B cell (primary cell): ENCODE data around the gene NME5. TPM values are rescaled to one million over a fixed set of nuclear protein-coding genes. Genes with fewer than 3 reads are reported as not detected.

Source experiments
- ATAC-seq: fragments of 200-7000 bp; cut with Tn5 transposase; one replicate; pipeline ENCODE4 v1.10.0; 2021; ENCODE audit warnings: low read depth, mild to moderate bottlenecking, moderate number of reproducible peaks, moderate library complexity
- CTCF ChIA-PET: fragments of 350-600 bp; sonication (Branson Sonifier 250); formaldehyde crosslinking; loops from one replicate; lab custom pipeline; 2021; ENCODE audit warnings: antibody characterized with exemption, inconsistent platforms; lab: Charles Lee
- POLR2A ChIA-PET: fragments of 350-600 bp; sonication (Branson Sonifier 250); formaldehyde crosslinking; loops from one replicate; lab custom pipeline; 2021; ENCODE audit warnings: antibody characterized with exemption; lab: Charles Lee
- DNase-seq: peaks from one replicate; pipeline ENCODE4 v3.0.0; 2013
- H2AFZ ChIP-seq: 2 replicates; pipeline ENCODE4 v1.6.1; 2012; ENCODE audit warnings: mild to moderate bottlenecking, low read depth, low read length; ENCODE audit not compliant: insufficient read depth, poor library complexity, severe bottlenecking
- H3K27ac ChIP-seq, 2 donors: 1 replicate in 1 of 2; 2 replicates in 1 of 2; pipeline ENCODE4 v1.5.1; 2012 to 2013; ENCODE audit warnings: low read length in 2 of 2, mild to moderate bottlenecking in 2 of 2, moderate library complexity in 1 of 2
- H3K27me3 ChIP-seq, 4 experiments: fragments of 200-600 bp in 1 of 4; sonication (generic) in 1 of 4; replicated peaks in 1 of 4; 1 replicate in 2 of 4; 2 replicates in 2 of 4; pipeline versions ENCODE4 v1.6.1 to v1.7.0; 2013 to 2016; ENCODE audit warnings: low read length in 3 of 4, mild to moderate bottlenecking in 2 of 4, mixed read lengths in 1 of 4, moderate library complexity in 1 of 4; ENCODE audit not compliant: insufficient read depth in 4 of 4, control insufficient read depth in 3 of 4; ENCODE audit errors: control extremely low read depth in 1 of 4
- H3K36me3 ChIP-seq, 2 experiments: replicated peaks in 1 of 2; 1 replicate in 1 of 2; 2 replicates in 1 of 2; pipeline versions ENCODE4 v1.6.1 to v1.7.1; 2013; ENCODE audit warnings: low read length in 1 of 2; ENCODE audit not compliant: insufficient read depth in 2 of 2, control insufficient read depth in 1 of 2; ENCODE audit errors: control extremely low read depth in 1 of 2, extremely low read depth in 1 of 2
- H3K4me1 ChIP-seq, 2 donors: fragments of 200-600 bp in 1 of 2; sonication (generic) in 1 of 2; 1 replicate in 1 of 2; 2 replicates in 1 of 2; pipeline versions ENCODE4 v1.5.1 to v1.6.1; 2013 to 2017; ENCODE audit warnings: low read length in 2 of 2; ENCODE audit not compliant: control insufficient read depth in 2 of 2, insufficient read depth in 2 of 2
- H3K4me2 ChIP-seq: replicated peaks from 2 replicates; pipeline ENCODE3; 2012; ENCODE audit warnings: mild to moderate bottlenecking, low read depth, low read length; ENCODE audit not compliant: poor library complexity, severe bottlenecking
- H3K4me3 ChIP-seq, 5 experiments: fragments of 200-600 bp in 1 of 5; sonication (generic) in 1 of 5; 1 replicate in 3 of 5; 2 replicates in 2 of 5; pipeline versions ENCODE4 v1.5.1 to v1.7.0; 2011 to 2016; ENCODE audit warnings: low read length in 4 of 5, mild to moderate bottlenecking in 4 of 5, low read depth in 2 of 5, control low read depth in 1 of 5, moderate library complexity in 1 of 5; ENCODE audit not compliant: insufficient read depth in 1 of 5; ENCODE audit errors: control extremely low read depth in 1 of 5, extremely low read depth in 1 of 5
- H3K79me2 ChIP-seq: fragments of 200-600 bp; sonication (generic); one replicate; pipeline ENCODE4 v1.6.0; 2016; ENCODE audit warnings: low read length; ENCODE audit not compliant: control insufficient read depth, insufficient read depth
- H3K9ac ChIP-seq: fragments of 200-600 bp; sonication (generic); 2 replicates; pipeline ENCODE4 v1.6.1; 2017; ENCODE audit warnings: mild to moderate bottlenecking, low read length, moderate library complexity
- H3K9me3 ChIP-seq, 3 donors: one replicate each; pipeline versions ENCODE4 v1.6.1 to v1.7.1; 2013; ENCODE audit warnings: low read length in 2 of 3; ENCODE audit not compliant: control insufficient read depth in 2 of 3, insufficient read depth in 1 of 3; ENCODE audit errors: control extremely low read depth in 1 of 3
- H4K20me1 ChIP-seq: 2 replicates; pipeline ENCODE4 v1.6.0; 2012; ENCODE audit warnings: mild to moderate bottlenecking, low read length; ENCODE audit not compliant: insufficient read depth, control insufficient read depth, poor library complexity, severe bottlenecking
- H3K27ac Mint-ChIP-seq: one replicate; pipeline ENCODE4 v1.8.0; 2021; ENCODE audit warnings: mixed read lengths
- H3K27me3 Mint-ChIP-seq: one replicate; pipeline ENCODE4 v1.8.0; 2021; ENCODE audit warnings: mixed read lengths
- H3K4me1 Mint-ChIP-seq: one replicate; pipeline ENCODE4 v1.8.0; 2021; ENCODE audit warnings: mixed read lengths
- H3K4me3 Mint-ChIP-seq: one replicate; pipeline ENCODE4 v1.8.0; 2021; ENCODE audit warnings: mixed read lengths
- H3K9me3 Mint-ChIP-seq: one replicate; pipeline ENCODE4 v1.8.0; 2022; ENCODE audit warnings: mixed read lengths; ENCODE audit not compliant: insufficient read depth
- EZH2 ChIP-seq: IDR thresholded peaks from 2 replicates; pipeline ENCODE4 v1.6.1; 2012; ENCODE audit warnings: borderline replicate concordance, low read depth, mild to moderate bottlenecking, moderate library complexity, low read length; ENCODE audit not compliant: insufficient read depth, poor library complexity, severe bottlenecking
- WGBS: methylation state at CpG from one replicate; pipeline ENCODE4 v1.1.5; 2013; ENCODE audit warnings: missing lambda C conversion rate; ENCODE audit not compliant: insufficient coverage; 5-methylcytosine and 5-hydroxymethylcytosine counted together
- intact Hi-C: fragments of 100-400 bp; cut with micrococcal nuclease; formaldehyde crosslinking; loops from one replicate; pipeline ENCODE4 v1.10.0; 2022
- polyA plus RNA-seq: library from polyadenylated mRNA; depleted of rRNA; stranded (reverse); fragments of >200 nt; gene quantifications from 2 replicates; pipeline ENCODE4 v1.2.3, GENCODE V29; 2012
- total RNA-seq, 2 donors: library from RNA; stranded (reverse); fragments of 120-200 nt in 1 of 2; gene quantifications; 1 replicate in 1 of 2; 2 replicates in 1 of 2; pipeline versions ENCODE4 v1.2.3 to v1.2.4, GENCODE V29; 2013 to 2022
- TF ChIP-seq, protein P1 (sequence below): fragments of 200-600 bp; IDR thresholded peaks from one replicate; pipeline ENCODE4 v1.8.0; 2022; ENCODE audit warnings: antibody characterized with exemption, mild to moderate bottlenecking

NME5 gene
- total and polyA plus RNA-seq, 2 donors (not counting 1 experiment from before 2014, with no cell fraction given), result not detected

GRCh38 chr5:138078006-138078643 is 61.1 kb downstream of the NME5 start:
- H3K27me3 Mint-ChIP-seq, result no peaks in the 10 kb centered on the region
- TF ChIP-seq, protein P1, sequence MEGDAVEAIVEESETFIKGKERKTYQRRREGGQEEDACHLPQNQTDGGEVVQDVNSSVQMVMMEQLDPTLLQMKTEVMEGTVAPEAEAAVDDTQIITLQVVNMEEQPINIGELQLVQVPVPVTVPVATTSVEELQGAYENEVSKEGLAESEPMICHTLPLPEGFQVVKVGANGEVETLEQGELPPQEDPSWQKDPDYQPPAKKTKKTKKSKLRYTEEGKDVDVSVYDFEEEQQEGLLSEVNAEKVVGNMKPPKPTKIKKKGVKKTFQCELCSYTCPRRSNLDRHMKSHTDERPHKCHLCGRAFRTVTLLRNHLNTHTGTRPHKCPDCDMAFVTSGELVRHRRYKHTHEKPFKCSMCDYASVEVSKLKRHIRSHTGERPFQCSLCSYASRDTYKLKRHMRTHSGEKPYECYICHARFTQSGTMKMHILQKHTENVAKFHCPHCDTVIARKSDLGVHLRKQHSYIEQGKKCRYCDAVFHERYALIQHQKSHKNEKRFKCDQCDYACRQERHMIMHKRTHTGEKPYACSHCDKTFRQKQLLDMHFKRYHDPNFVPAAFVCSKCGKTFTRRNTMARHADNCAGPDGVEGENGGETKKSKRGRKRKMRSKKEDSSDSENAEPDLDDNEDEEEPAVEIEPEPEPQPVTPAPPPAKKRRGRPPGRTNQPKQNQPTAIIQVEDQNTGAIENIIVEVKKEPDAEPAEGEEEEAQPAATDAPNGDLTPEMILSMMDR, result no peak
- no peak for TF ChIP-seq EZH2
- POLR2A ChIA-PET, result interaction anchor here (0.6 kb wide), 1 partner anchor 55 kb away, joined by 4 read pairs; no protein-coding TSS in a partner anchor
- Histone ChIP-seq H2AFZ (no peak overlapping the region), H3K4me3 (no peak overlapping the region), H3K4me1 (peaks cover 3 to 15% of the 10 kb centered on the region in 2 donors), H3K4me2 (no peak overlapping the region), H3K9ac (no peak overlapping the region), H3K36me3 (no peaks in the 10 kb centered on the region), H3K27ac (no peak overlapping the region), H4K20me1 (no peaks in the 10 kb centered on the region), H3K9me3 (no peaks in the 10 kb centered on the region), H3K79me2 (no peaks in the 10 kb centered on the region), H3K27me3 (no peaks in the 10 kb centered on the region)
- no peaks in the 10 kb centered on the region for H3K9me3 Mint-ChIP-seq
- peaks cover 10% of the 10 kb centered on the region for H3K4me1 Mint-ChIP-seq
- DNase-seq (no peak), ATAC-seq (no peak)
- H3K27ac Mint-ChIP-seq, result no peak overlapping the region
- no CpG with 5 or more reads among the region's 1 CpG for whole genome bisulfite sequencing
- CTCF ChIA-PET, result interaction anchor here (0.6 to 11.8 kb wide), 30 partner anchors 10 to 335 kb away, joined by 3 to 278 read pairs (median 5); partner anchors contain the start of genes BRD8 and KIF20A
- intact Hi-C loops, result no loop called here
- no peak overlapping the region for H3K4me3 Mint-ChIP-seq

DNA sequence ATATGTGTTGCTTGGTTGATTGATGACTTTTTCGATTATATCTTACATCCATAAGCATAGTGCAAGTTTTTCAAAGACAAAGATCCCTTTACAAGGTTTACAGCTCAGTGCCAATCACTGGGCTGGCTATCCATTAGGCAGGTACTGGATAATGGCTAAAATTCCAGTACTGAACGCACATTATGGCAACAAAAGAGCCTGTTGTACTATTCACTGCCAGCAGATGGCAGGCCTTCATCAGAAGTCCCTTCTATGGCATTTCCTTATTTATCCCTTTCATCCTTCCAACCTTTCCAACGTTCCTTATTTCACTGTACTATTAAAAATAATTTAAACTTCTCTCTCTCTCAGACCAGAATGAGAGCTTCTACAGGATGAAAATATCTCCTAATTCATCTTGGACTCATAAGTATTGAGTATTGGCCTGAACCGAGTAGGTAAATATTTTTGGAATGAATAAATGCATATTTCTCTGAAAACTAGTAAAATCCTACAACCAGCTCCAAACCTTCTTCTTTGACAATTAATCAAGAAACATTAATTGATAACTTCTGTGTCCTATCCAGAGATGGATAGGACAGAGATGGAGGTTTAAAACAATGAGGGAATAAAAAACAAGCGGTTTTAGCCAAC is 62.0 kb downstream of the NME5 start:
- no peak overlapping the region for H3K4me3 Mint-ChIP-seq
- DNase-seq (peak; percentile 71), ATAC-seq (peak; percentile 53)
- TF ChIP-seq EZH2, result no peak
- TF ChIP-seq, protein P1, result peak; percentile 99
- POLR2A ChIA-PET, result no interaction called here
- Histone ChIP-seq H4K20me1 (no peaks in the 10 kb centered on the region), H3K36me3 (no peaks in the 10 kb centered on the region), H3K4me2 (no peak overlapping the region), H3K27me3 (no peaks in the 10 kb centered on the region), H3K9me3 (no peaks in the 10 kb centered on the region), H3K79me2 (no peaks in the 10 kb centered on the region), H3K4me3 (no peak overlapping the region), H2AFZ (no peak overlapping the region), H3K27ac (no peak overlapping the region), H3K4me1 (peaks cover 3 to 15% of the 10 kb centered on the region in 2 donors), H3K9ac (no peak overlapping the region)
- no CpG with 5 or more reads among the region's 5 CpGs for WGBS
- CTCF ChIA-PET, result interaction anchor here (0.8 to 11.8 kb wide), 33 partner anchors 8 to 331 kb away, joined by 3 to 278 read pairs (median 5); partner anchors contain the start of genes BRD8 and KIF20A
- peaks cover 10% of the 10 kb centered on the region for H3K4me1 Mint-ChIP-seq
- no peaks in the 10 kb centered on the region for H3K9me3 Mint-ChIP-seq
- H3K27me3 Mint-ChIP-seq, result no peaks in the 10 kb centered on the region
- H3K27ac Mint-ChIP-seq, result no peak overlapping the region
- intact Hi-C loops, result loop anchor here (1.0 kb wide), 1 partner anchor 56 kb away; no protein-coding TSS in a partner anchor
